ENCODE measurements around the gene USP13. TPM values are rescaled to one million over a fixed set of nuclear protein-coding genes. Genes with fewer than 3 reads are reported as not detected.

USP13 gene
- total RNA-seq, 1 donor from 2014 or later, result 11.5 TPM

DNA sequence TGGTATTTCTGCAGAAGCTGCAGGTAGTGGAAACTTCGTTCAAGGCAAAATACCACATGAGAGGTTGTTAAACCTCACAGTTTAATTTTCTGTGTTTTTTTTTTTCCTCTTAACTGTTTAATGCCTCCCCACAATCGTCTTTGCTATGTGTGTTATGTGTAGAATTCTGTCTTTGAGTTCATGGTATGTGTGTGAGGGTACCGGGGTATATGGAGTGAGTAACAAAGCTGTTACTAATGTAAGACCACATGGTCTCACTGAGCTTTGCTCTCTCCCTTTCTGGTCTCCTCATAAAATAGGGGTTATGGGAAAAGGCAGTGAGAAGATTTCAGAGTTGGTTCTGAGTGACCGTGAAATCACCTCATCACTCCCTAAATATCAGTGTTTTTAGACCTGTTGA is 143.6 kb downstream of the USP13 start:
- Histone ChIP-seq H3K36me3 (no peaks in the 10 kb centered on the region), H3K9me3 (no peaks in the 10 kb centered on the region), H3K4me1 (no peaks in the 10 kb centered on the region), H3K27me3 (no peaks in the 10 kb centered on the region), H3K27ac (no peak overlapping the region), H3K4me3 (no peak overlapping the region)
- TF ChIP-seq, protein P1, sequence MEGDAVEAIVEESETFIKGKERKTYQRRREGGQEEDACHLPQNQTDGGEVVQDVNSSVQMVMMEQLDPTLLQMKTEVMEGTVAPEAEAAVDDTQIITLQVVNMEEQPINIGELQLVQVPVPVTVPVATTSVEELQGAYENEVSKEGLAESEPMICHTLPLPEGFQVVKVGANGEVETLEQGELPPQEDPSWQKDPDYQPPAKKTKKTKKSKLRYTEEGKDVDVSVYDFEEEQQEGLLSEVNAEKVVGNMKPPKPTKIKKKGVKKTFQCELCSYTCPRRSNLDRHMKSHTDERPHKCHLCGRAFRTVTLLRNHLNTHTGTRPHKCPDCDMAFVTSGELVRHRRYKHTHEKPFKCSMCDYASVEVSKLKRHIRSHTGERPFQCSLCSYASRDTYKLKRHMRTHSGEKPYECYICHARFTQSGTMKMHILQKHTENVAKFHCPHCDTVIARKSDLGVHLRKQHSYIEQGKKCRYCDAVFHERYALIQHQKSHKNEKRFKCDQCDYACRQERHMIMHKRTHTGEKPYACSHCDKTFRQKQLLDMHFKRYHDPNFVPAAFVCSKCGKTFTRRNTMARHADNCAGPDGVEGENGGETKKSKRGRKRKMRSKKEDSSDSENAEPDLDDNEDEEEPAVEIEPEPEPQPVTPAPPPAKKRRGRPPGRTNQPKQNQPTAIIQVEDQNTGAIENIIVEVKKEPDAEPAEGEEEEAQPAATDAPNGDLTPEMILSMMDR (IDR thresholded peaks at IDR 0.05), result no peak
- TF ChIP-seq POLR2AphosphoS5 (IDR thresholded peaks at IDR 0.05; ENCODE audit: insufficient read depth in 1 of 2, low read depth in 1 of 2), result no peak
- TF ChIP-seq POLR2A (IDR thresholded peaks at IDR 0.05), result no peak
- DNase-seq (ENCODE audit: extremely low spot score in 2 of 2), result no peak
- intact Hi-C loops (cut with DNase I), result no loop called here

DNA sequence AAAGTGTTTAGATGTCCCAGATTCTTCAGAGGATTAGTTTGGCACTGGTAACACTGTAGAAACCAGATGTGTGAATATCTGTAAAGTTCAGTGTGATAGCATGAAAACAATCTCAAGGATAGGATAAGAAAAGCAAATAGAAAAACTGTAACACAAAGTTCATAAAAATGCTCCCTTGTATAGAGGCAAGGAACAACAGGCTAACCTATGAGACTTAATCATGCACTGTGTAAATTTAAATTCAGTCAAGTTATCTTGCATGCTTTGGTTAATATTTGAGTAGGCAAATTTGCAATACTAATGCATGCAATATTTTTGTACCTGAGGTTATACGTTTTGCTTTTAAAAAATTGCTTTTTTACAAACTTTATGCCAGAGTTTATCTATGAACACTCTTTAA is 144.4 kb downstream of the USP13 start:
- H3K27me3 ChIP-seq, result no peaks in the 10 kb centered on the region
- DNase-seq (ENCODE audit: extremely low spot score in 2 of 2), result no peak
- intact Hi-C loops (cut with DNase I), result no loop called here
- H3K4me1 ChIP-seq, result no peaks in the 10 kb centered on the region
- H3K4me3 ChIP-seq, result no peak overlapping the region
- no peaks in the 10 kb centered on the region for H3K9me3 ChIP-seq
- no peaks in the 10 kb centered on the region for H3K36me3 ChIP-seq
- TF ChIP-seq POLR2A (IDR thresholded peaks at IDR 0.05) (no peak), POLR2AphosphoS5 (IDR thresholded peaks at IDR 0.05; ENCODE audit: insufficient read depth in 1 of 2, low read depth in 1 of 2) (no peak)
- TF ChIP-seq, protein P1 (IDR thresholded peaks at IDR 0.05), result no peak
- no peak overlapping the region for H3K27ac ChIP-seq

GRCh38 chr3:179801263-179801662 is 148.4 kb downstream of the USP13 start:
- no peaks in the 10 kb centered on the region for H3K36me3 ChIP-seq
- H3K4me1 ChIP-seq, result no peaks in the 10 kb centered on the region
- DNase-seq (ENCODE audit: extremely low spot score in 2 of 2), result no peak
- no peak overlapping the region for H3K27ac ChIP-seq
- intact Hi-C loops (cut with DNase I), result no loop called here
- no peaks in the 10 kb centered on the region for H3K9me3 ChIP-seq
- H3K27me3 ChIP-seq, result no peaks in the 10 kb centered on the region
- H3K4me3 ChIP-seq, result no peak overlapping the region
- TF ChIP-seq, protein P1 (IDR thresholded peaks at IDR 0.05), result no peak
- TF ChIP-seq POLR2AphosphoS5 (IDR thresholded peaks at IDR 0.05; ENCODE audit: insufficient read depth in 1 of 2, low read depth in 1 of 2) (no peak), POLR2A (IDR thresholded peaks at IDR 0.05) (no peak)

GRCh38 chr3:179801856-179802255 is 149.0 kb downstream of the USP13 start:
- TF ChIP-seq, protein P1 (IDR thresholded peaks at IDR 0.05), result no peak
- TF ChIP-seq POLR2AphosphoS5 (IDR thresholded peaks at IDR 0.05; ENCODE audit: insufficient read depth in 1 of 2, low read depth in 1 of 2) (no peak), POLR2A (IDR thresholded peaks at IDR 0.05) (no peak)
- Histone ChIP-seq H3K27me3 (no peaks in the 10 kb centered on the region), H3K4me1 (no peaks in the 10 kb centered on the region), H3K36me3 (no peaks in the 10 kb centered on the region), H3K4me3 (no peak overlapping the region), H3K27ac (no peak overlapping the region), H3K9me3 (no peaks in the 10 kb centered on the region)
- intact Hi-C loops (cut with DNase I), result no loop called here
- DNase-seq (ENCODE audit: extremely low spot score in 2 of 2), result no peak

DNA sequence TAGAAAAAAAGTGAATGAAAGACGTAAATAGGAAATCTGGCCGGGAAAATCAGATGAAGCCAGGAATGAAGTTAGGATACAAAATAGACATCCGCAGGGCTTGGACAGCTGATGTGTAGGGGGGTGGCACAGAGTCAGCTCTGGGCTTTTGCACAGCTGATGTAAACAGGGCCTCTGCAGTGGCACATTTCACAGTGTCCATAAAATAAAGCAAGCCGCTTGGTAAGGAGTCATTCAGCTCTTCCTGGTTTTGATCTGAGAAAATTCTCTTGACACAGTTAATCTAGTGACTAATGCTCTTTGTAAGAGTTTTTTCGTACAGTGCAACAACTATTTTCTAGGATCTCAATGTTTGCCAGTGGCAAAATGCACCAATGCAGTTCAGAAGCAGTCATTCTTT is 153.3 kb downstream of the USP13 start:
- no peaks in the 10 kb centered on the region for H3K36me3 ChIP-seq
- no peaks in the 10 kb centered on the region for H3K9me3 ChIP-seq
- no peak for TF ChIP-seq POLR2AphosphoS5 (IDR thresholded peaks at IDR 0.05; ENCODE audit: insufficient read depth in 1 of 2, low read depth in 1 of 2)
- TF ChIP-seq, protein P1 (IDR thresholded peaks at IDR 0.05), result no peak
- TF ChIP-seq POLR2A (IDR thresholded peaks at IDR 0.05), result no peak
- H3K27ac ChIP-seq, result no peak overlapping the region
- intact Hi-C loops (cut with DNase I), result no loop called here
- no peaks in the 10 kb centered on the region for H3K4me1 ChIP-seq
- DNase-seq (ENCODE audit: extremely low spot score in 2 of 2), result no peak
- no peak overlapping the region for H3K4me3 ChIP-seq
- no peaks in the 10 kb centered on the region for H3K27me3 ChIP-seq
